ENCODE measurements around the gene SLC36A4.

- TF ChIP-seq ZBTB7A (IDR thresholded peaks at IDR 0.05; ENCODE audit: low read depth): no peak
- no peak for TF ChIP-seq NFIC (IDR thresholded peaks at IDR 0.05)
- TF ChIP-seq TAF1 (IDR thresholded peaks at IDR 0.05; ENCODE audit: low read depth): no peak
- no peak for TF ChIP-seq TCF12 (IDR thresholded peaks at IDR 0.05; ENCODE audit: low read depth)
- TF ChIP-seq RAD21 (IDR thresholded peaks at IDR 0.05; ENCODE audit: low read depth): no peak
- no peak for TF ChIP-seq EP300 (IDR thresholded peaks at IDR 0.05; ENCODE audit: borderline replicate concordance)
- no peak for TF ChIP-seq FOXM1 (IDR thresholded peaks at IDR 0.05; ENCODE audit: borderline replicate concordance, low read depth)
- TF ChIP-seq CEBPB (IDR thresholded peaks at IDR 0.05): no peak
- no peak for TF ChIP-seq USF1 (IDR thresholded peaks at IDR 0.05)
- no peak for TF ChIP-seq MAX (IDR thresholded peaks at IDR 0.05)
These were observed 37.6 kb downstream of the SLC36A4 start for GRCh38 chr11:93160156-93160555.

Measured in Ishikawa (cell line).